Measurements from ENCODE around the gene MYLIP.

The MYLIP gene

GRCh38 chr6:16108419-16108818 lies 20.5 kb upstream of the MYLIP start:
- DNase-seq: no peak

GRCh38 chr6:16108921-16109658 lies 19.8 kb upstream of the MYLIP start:
- DNase-seq: no peak

- no peak for DNase-seq
These were observed 19.1 kb upstream of the MYLIP start for GRCh38 chr6:16109659-16110305.

- no peak for DNase-seq
These were observed 10.1 kb upstream of the MYLIP start for GRCh38 chr6:16118825-16119224.

GRCh38 chr6:16121339-16121738 lies 7.5 kb upstream of the MYLIP start:
- DNase-seq: no peak

- DNase-seq: no peak
These were observed 6.7 kb upstream of the MYLIP start for GRCh38 chr6:16122197-16122596.

- peak in 1 of 2 donors; percentile 39 for DNase-seq
These were observed 4.4 kb upstream of the MYLIP start for GRCh38 chr6:16124198-16125180.

- no peak for DNase-seq
These were observed 2.8 kb upstream of the MYLIP start for GRCh38 chr6:16126056-16126455.

GRCh38 chr6:16126861-16127260 lies 2.0 kb upstream of the MYLIP start:
- no peak for DNase-seq

- DNase-seq: no peak
These were observed 1.4 kb upstream of the MYLIP start for GRCh38 chr6:16127471-16127870.

- DNase-seq: peak in 1 of 2 donors; percentile 29
These were observed 926 bp downstream of the MYLIP start for GRCh38 chr6:16129623-16130401.

- no peak for DNase-seq
These were observed 1.6 kb downstream of the MYLIP start for GRCh38 chr6:16130437-16130891.

- DNase-seq: peak in 1 of 2 donors; percentile 65
These were observed 2.1 kb downstream of the MYLIP start for GRCh38 chr6:16130932-16131387.

GRCh38 chr6:16132909-16133308 lies 4.0 kb downstream of the MYLIP start:
- DNase-seq: no peak

GRCh38 chr6:16134430-16134829 lies 5.5 kb downstream of the MYLIP start:
- no peak for DNase-seq

- DNase-seq: no peak
These were observed 6.2 kb downstream of the MYLIP start for GRCh38 chr6:16135066-16135465.

- no peak for DNase-seq
These were observed 7.2 kb downstream of the MYLIP start for GRCh38 chr6:16136091-16136490.

- DNase-seq: no peak
These were observed 8.0 kb downstream of the MYLIP start for GRCh38 chr6:16136621-16137450.

- no peak for DNase-seq
These were observed 8.5 kb downstream of the MYLIP start for GRCh38 chr6:16137451-16137801.

- no peak for DNase-seq
These were observed 10.7 kb downstream of the MYLIP start for GRCh38 chr6:16139556-16139955.

GRCh38 chr6:16140607-16141006 lies 11.7 kb downstream of the MYLIP start:
- DNase-seq: no peak
